DOHH2 (cell line): ENCODE measurements around the gene CYS1.
A peak's percentile ranks its signal among the peaks of the same experiment; 100 is the strongest.

ENCODE experiments used
- EZH2phosphoT487 ChIP-seq: fragments of 200-600 bp; sonication (generic); IDR thresholded peaks from 2 replicates; pipeline ENCODE4 v1.6.1; 2017; ENCODE audit warnings: borderline replicate concordance, mild to moderate bottlenecking, antibody characterized with exemption, low read length, moderate library complexity, mixed read lengths
- TF ChIP-seq, protein P1 (sequence below): fragments of 200-600 bp; sonication (generic); IDR thresholded peaks from one replicate; pipeline ENCODE4 v1.5.1; 2014; ENCODE audit warnings: antibody characterized with exemption, mild to moderate bottlenecking, low read depth, low read length; ENCODE audit not compliant: poor library complexity, severe bottlenecking

DNA sequence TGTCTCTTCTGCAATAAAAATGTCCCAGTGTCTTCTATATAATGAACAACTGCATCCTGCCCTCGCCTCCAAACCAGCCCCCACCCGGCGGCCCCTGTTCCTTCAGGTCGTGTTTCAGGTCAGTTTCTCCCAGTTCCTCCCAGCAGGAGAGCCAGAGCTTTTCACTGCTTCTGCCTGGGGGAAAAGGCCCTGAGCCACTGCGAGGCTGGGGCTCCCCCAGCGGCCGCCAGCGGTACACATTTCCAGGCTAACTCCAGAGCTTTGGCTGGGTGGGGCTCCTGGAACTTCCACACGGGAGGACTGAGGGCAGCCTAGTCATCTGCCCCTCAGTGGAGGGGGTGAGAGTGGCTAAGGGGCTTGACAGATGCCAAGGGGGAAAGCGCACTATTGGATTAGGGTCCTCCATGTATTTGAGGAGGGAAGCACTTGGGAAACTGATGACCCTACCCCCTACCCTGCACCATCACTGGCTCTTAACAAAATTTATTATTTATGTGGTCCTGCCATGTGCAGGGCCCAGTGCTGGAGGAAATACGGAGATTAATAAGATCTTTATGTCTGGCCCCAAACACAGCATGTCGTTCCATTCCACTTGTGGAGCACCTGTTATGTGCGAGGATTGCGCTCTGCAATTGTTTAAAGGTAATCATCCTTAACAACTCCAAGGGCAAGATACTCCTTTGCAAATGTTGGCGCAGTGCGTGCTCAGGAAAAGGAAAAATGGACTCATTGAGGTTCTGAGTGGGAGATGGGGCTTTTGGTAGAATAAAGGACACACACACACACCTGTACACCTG is 17.3 kb upstream of the CYS1 start:
- TF ChIP-seq, protein P1, sequence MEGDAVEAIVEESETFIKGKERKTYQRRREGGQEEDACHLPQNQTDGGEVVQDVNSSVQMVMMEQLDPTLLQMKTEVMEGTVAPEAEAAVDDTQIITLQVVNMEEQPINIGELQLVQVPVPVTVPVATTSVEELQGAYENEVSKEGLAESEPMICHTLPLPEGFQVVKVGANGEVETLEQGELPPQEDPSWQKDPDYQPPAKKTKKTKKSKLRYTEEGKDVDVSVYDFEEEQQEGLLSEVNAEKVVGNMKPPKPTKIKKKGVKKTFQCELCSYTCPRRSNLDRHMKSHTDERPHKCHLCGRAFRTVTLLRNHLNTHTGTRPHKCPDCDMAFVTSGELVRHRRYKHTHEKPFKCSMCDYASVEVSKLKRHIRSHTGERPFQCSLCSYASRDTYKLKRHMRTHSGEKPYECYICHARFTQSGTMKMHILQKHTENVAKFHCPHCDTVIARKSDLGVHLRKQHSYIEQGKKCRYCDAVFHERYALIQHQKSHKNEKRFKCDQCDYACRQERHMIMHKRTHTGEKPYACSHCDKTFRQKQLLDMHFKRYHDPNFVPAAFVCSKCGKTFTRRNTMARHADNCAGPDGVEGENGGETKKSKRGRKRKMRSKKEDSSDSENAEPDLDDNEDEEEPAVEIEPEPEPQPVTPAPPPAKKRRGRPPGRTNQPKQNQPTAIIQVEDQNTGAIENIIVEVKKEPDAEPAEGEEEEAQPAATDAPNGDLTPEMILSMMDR: peak; percentile 96
- TF ChIP-seq EZH2phosphoT487: no peak
